Fibroblast of the aortic adventitia (primary cell): ENCODE data around the gene MARCHF2. TPM values are rescaled to one million over a fixed set of nuclear protein-coding genes. Genes with fewer than 3 reads are reported as not detected.
"Not testable (repeated sequence)": the region's sequence is repeated elsewhere in the genome, so short reads cannot be mapped to it uniquely, and the experiment has no call there.

ENCODE experiments used
- DNase-seq: peaks from one replicate; pipeline ENCODE4 v3.0.0-alpha.2; 2010; ENCODE audit warnings: low read depth
- H3K4me3 ChIP-seq: 2 replicates; pipeline ENCODE4 v1.5.1; 2011; ENCODE audit warnings: low read depth, mild to moderate bottlenecking, control low read depth, low read length, moderate library complexity
- CTCF ChIP-seq: IDR thresholded peaks from 2 replicates; pipeline ENCODE4 v1.5.1; 2011; ENCODE audit warnings: mild to moderate bottlenecking, low read length, control low read depth, inconsistent platforms; ENCODE audit not compliant: insufficient read depth
- total RNA-seq: library from RNA; depleted of rRNA; stranded (reverse); fragments of >200 nt; gene quantifications from 2 replicates; pipeline ENCODE4 v1.2.3, GENCODE V29; 2012; ENCODE audit warnings: low replicate concordance

Gene MARCHF2
- total RNA-seq, 1 donor: 68.2 TPM

GRCh38 chr19:8403820-8404109 is 9.3 kb upstream of the MARCHF2 start:
- no peak for TF ChIP-seq CTCF
- no peak for DNase-seq
- no peak overlapping the region for H3K4me3 ChIP-seq

GRCh38 chr19:8404391-8405151 is 8.5 kb upstream of the MARCHF2 start:
- TF ChIP-seq CTCF: no peak
- no peak for DNase-seq
- H3K4me3 ChIP-seq: no peak overlapping the region

GRCh38 chr19:8410718-8411117 is 2.4 kb upstream of the MARCHF2 start:
- not testable (repeated sequence) for DNase-seq, H3K4me3 ChIP-seq

- peak overlapping the region; percentile 78 for H3K4me3 ChIP-seq
- no peak for DNase-seq
These were observed 507 bp downstream of the MARCHF2 start for GRCh38 chr19:8413629-8413995.

GRCh38 chr19:8416796-8417195 is 3.7 kb downstream of the MARCHF2 start:
- no peak for TF ChIP-seq CTCF
- no peak overlapping the region for H3K4me3 ChIP-seq
- no peak for DNase-seq

More at GRCh38 chr19:8413629-8413995, 507 bp downstream of the MARCHF2 start:
- TF ChIP-seq CTCF: no peak

GRCh38 chr19:8421484-8422461 is 8.7 kb downstream of the MARCHF2 start:
- no peak overlapping the region for H3K4me3 ChIP-seq
- TF ChIP-seq CTCF: no peak
- DNase-seq: no peak

GRCh38 chr19:8423817-8424223 is 10.7 kb downstream of the MARCHF2 start:
- TF ChIP-seq CTCF: no peak
- DNase-seq: peak; percentile 99
- H3K4me3 ChIP-seq: peak overlapping the region; percentile 33

- not testable (repeated sequence) for DNase-seq
These were observed 12.2 kb downstream of the MARCHF2 start for GRCh38 chr19:8425331-8425730.

More at GRCh38 chr19:8425331-8425730, 12.2 kb downstream of the MARCHF2 start:
- not testable (repeated sequence) for H3K4me3 ChIP-seq
